Cardiac atrium fibroblast (primary cell): Measurements from ENCODE around the gene OR1L1. TPM values are rescaled to one million over a fixed set of nuclear protein-coding genes. Genes with fewer than 3 reads are reported as not detected.

ENCODE experiments used
- total RNA-seq: library from RNA; depleted of rRNA; stranded (reverse); fragments of >200 nt; gene quantifications from 2 replicates; pipeline ENCODE4 v1.2.3, GENCODE V29; 2015

Gene OR1L1, protein sequence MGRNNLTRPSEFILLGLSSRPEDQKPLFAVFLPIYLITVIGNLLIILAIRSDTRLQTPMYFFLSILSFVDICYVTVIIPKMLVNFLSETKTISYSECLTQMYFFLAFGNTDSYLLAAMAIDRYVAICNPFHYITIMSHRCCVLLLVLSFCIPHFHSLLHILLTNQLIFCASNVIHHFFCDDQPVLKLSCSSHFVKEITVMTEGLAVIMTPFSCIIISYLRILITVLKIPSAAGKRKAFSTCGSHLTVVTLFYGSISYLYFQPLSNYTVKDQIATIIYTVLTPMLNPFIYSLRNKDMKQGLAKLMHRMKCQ
- total RNA-seq, result not detected in 2 replicates

DNA sequence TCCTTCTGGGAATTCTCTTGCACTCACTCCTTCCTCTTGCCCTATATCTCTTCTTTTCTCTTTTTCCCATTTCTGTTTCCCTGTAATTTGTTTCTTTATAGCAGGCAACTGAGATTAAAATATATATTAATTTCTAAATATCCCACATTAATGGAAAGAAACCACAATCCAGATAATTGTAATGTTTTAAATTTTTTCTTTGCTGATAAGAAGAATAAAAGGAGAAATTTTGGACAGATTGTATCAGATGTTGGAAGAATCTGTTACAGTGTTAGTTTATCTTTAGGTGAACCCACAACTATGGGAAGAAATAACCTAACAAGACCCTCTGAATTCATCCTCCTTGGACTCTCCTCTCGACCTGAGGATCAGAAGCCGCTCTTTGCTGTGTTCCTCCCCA lies at the start of gene OR1L1:
TSS of gene OR1L1 (plus strand) at position 301 of the 400 bp plus-strand sequence. CDS start at position 301, 0 bp downstream.

DNA sequence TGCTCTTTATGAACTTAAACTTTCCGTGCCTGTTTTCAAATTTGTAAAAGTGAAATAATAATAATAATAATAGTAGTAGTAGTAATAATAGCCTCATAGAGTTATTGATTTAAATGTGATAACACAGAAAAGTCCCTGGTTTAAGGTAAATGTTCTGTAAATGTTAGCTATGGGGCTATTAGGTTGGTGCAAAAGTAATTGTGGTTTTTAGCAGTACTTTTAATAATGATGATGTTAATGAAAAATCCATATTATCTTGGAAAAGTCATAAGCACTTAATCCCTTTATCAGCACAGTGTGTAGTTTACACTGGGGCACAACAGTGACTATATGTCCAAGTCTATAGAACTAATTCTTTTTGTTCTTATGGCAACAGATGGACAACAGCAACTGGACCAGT lies 47.2 kb upstream of the OR1L1 start, which contains the start of gene OR1Q1:
TSS of gene OR1Q1 (plus strand) at position 377 of the 400 bp plus-strand sequence. CDS start at position 377, 0 bp downstream.

DNA sequence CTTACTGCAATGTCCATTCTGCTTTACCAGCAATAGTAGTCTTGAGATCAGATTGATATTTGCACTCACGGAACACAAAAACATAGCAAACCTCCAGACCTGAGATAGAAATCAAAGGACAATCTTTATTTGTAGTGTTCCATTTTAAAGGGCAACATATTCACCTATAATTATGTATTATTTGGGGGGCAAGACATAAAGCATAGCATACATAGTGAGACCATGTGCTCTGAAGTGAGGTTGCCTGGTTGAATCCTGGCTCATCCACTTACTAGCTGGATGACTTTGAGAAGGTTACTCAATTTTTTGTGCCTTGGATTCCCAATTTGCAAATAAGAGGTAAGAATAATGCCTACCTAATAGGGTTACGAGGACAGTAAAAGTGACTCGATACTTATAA lies 4.0 kb upstream of the OR1L1 start, which contains the start of gene OR1B1:
TSS of gene OR1B1 (minus strand) at position 101 of the 400 bp plus-strand sequence.

Other genes with a start within 250 kb of the OR1L1 start
- not detected in 2 replicates for gene OR1J1, start 183.8 kb upstream of the OR1L1 start, total RNA-seq
- gene OR1J2, start 150.9 kb upstream of the OR1L1 start, total RNA-seq, result not detected in 2 replicates
- not detected in 2 replicates for gene OR1J4, start 142.6 kb upstream of the OR1L1 start, total RNA-seq
- gene OR1N1, start 134.4 kb upstream of the OR1L1 start, total RNA-seq, result not detected in 2 replicates
- gene OR1N2, start 108.6 kb upstream of the OR1L1 start, total RNA-seq, result not detected in 2 replicates
- gene OR1L8, start 78.3 kb upstream of the OR1L1 start, total RNA-seq, result not detected in 2 replicates
- not detected in 2 replicates for gene OR1Q1, start 47.0 kb upstream of the OR1L1 start, total RNA-seq
- not detected in 2 replicates for gene OR1B1, start 4.1 kb upstream of the OR1L1 start, total RNA-seq
- not detected in 2 replicates for gene OR1L3, start 13.4 kb downstream of the OR1L1 start, total RNA-seq
- gene OR1L4, start 62.3 kb downstream of the OR1L1 start, total RNA-seq, result not detected in 2 replicates
- not detected in 2 replicates for gene OR1L6, start 80.6 kb downstream of the OR1L1 start, total RNA-seq
- not detected in 2 replicates for gene OR5C1, start 127.2 kb downstream of the OR1L1 start, total RNA-seq
- not detected in 2 replicates for gene OR1K1, start 138.4 kb downstream of the OR1L1 start, total RNA-seq
- gene PDCL, start 166.9 kb downstream of the OR1L1 start, total RNA-seq, result 14.6 and 18.1 TPM in 2 replicates
- 26.7 and 34.8 TPM in 2 replicates for gene RC3H2, start 243.6 kb downstream of the OR1L1 start, total RNA-seq